Thyroid gland (tissue), 4 donors: ENCODE data around the gene LCP1.

Experiments used
- POLR2A ChIP-seq, 2 donors: fragments of 450-650 bp; IDR thresholded peaks; one replicate each; pipeline ENCODE4 v1.6.1; 2017; ENCODE audit warnings: antibody characterized with exemption in 2 of 2, mild to moderate bottlenecking in 2 of 2, moderate library complexity in 1 of 2
- TF ChIP-seq, protein P1 (sequence below), 6 experiments: fragments of 200-600 bp in 3 of 6; fragments of 450-650 bp in 3 of 6; sonication (generic) in 3 of 6; IDR thresholded peaks; one replicate each; pipeline ENCODE4 v1.5.1; 2016 to 2019; ENCODE audit warnings: antibody characterized with exemption in 6 of 6, mild to moderate bottlenecking in 2 of 6, inconsistent platforms in 1 of 6, moderate library complexity in 1 of 6

DNA sequence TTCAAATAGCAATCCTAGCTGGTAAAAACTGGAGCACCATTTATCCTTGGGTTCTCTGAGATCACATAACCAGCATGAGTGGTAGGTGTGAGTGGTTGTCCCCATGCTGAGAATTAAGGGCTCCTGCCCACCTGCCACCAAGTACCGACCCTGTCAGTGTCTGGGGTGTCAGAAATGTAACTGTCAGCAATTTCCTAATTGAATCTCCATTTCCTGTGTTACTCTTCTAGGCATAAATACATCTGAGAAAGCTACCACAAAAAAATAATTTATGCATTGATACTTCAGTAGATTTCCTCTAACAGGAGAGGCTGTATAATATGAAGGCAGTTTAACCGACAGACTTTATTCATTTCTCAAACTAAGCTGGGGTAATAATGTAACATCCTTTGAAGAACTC is 102.2 kb downstream of the LCP1 start:
- TF ChIP-seq, protein P1, sequence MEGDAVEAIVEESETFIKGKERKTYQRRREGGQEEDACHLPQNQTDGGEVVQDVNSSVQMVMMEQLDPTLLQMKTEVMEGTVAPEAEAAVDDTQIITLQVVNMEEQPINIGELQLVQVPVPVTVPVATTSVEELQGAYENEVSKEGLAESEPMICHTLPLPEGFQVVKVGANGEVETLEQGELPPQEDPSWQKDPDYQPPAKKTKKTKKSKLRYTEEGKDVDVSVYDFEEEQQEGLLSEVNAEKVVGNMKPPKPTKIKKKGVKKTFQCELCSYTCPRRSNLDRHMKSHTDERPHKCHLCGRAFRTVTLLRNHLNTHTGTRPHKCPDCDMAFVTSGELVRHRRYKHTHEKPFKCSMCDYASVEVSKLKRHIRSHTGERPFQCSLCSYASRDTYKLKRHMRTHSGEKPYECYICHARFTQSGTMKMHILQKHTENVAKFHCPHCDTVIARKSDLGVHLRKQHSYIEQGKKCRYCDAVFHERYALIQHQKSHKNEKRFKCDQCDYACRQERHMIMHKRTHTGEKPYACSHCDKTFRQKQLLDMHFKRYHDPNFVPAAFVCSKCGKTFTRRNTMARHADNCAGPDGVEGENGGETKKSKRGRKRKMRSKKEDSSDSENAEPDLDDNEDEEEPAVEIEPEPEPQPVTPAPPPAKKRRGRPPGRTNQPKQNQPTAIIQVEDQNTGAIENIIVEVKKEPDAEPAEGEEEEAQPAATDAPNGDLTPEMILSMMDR (IDR thresholded peaks at IDR 0.05), result no peak
- TF ChIP-seq POLR2A (IDR thresholded peaks at IDR 0.05), result no peak
